Stomach (tissue), 4 donors: ENCODE results near the gene FUT8.
A peak's percentile ranks its signal among the peaks of the same experiment; 100 is the strongest.

Experiments used
- CTCF ChIP-seq, 7 experiments: fragments of 450-650 bp in 4 of 7; fragments of 200-600 bp in 3 of 7; sonication (generic) in 3 of 7; IDR thresholded peaks; one replicate each; pipeline ENCODE4 v1.5.1; 2016 to 2019; ENCODE audit warnings: antibody characterized with exemption in 7 of 7, control low read depth in 2 of 7, mild to moderate bottlenecking in 1 of 7
- POLR2A ChIP-seq, 4 donors: fragments of 450-650 bp; IDR thresholded peaks; one replicate each; pipeline ENCODE4 v1.6.1; 2016; ENCODE audit warnings: antibody characterized with exemption in 4 of 4, control low read depth in 2 of 4, mild to moderate bottlenecking in 1 of 4, moderate library complexity in 1 of 4

GRCh38 chr14:65414961-65415589 is 2.5 kb downstream of the FUT8 start:
- TF ChIP-seq POLR2A (IDR thresholded peaks at IDR 0.05) (no peak), CTCF (IDR thresholded peaks at IDR 0.05) (peak in 4 of 7 experiments; percentile 6 to 42 (median 30))
